Measurements from ENCODE around the gene LDLRAD4. TPM values are rescaled to one million over a fixed set of nuclear protein-coding genes. Genes with fewer than 3 reads are reported as not detected.
"Not testable (repeated sequence)": the region's sequence is repeated elsewhere in the genome, so short reads cannot be mapped to it uniquely, and the experiment has no call there.

The LDLRAD4 gene
- total RNA-seq, 4 donors from 2014 or later = 2.7 to 22.5 (median 10.8) TPM

GRCh38 chr18:13339653-13340052, 121.1 kb downstream of the LDLRAD4 start:
- intact Hi-C loops (cut with DNase I; ENCODE audit: low total_unique reads) = no loop called here
- no peak for DNase-seq (ENCODE audit: low spot score in 2 of 2)
- TF ChIP-seq, protein P1, sequence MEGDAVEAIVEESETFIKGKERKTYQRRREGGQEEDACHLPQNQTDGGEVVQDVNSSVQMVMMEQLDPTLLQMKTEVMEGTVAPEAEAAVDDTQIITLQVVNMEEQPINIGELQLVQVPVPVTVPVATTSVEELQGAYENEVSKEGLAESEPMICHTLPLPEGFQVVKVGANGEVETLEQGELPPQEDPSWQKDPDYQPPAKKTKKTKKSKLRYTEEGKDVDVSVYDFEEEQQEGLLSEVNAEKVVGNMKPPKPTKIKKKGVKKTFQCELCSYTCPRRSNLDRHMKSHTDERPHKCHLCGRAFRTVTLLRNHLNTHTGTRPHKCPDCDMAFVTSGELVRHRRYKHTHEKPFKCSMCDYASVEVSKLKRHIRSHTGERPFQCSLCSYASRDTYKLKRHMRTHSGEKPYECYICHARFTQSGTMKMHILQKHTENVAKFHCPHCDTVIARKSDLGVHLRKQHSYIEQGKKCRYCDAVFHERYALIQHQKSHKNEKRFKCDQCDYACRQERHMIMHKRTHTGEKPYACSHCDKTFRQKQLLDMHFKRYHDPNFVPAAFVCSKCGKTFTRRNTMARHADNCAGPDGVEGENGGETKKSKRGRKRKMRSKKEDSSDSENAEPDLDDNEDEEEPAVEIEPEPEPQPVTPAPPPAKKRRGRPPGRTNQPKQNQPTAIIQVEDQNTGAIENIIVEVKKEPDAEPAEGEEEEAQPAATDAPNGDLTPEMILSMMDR (IDR thresholded peaks at IDR 0.05) = no peak
- TF ChIP-seq POLR2A (IDR thresholded peaks at IDR 0.05) = no peak
- no peak overlapping the region for H3K4me3 ChIP-seq (ENCODE audit: low read depth, poor library complexity, severe bottlenecking)
- WGBS, 2 donors = 90 to 91% methylated on average over 1 of the region's 1 CpG

GRCh38 chr18:13346449-13346848, 127.9 kb downstream of the LDLRAD4 start:
- intact Hi-C loops (cut with DNase I; ENCODE audit: low total_unique reads); DNase-seq (ENCODE audit: low spot score in 2 of 2): not testable (repeated sequence)

DNA sequence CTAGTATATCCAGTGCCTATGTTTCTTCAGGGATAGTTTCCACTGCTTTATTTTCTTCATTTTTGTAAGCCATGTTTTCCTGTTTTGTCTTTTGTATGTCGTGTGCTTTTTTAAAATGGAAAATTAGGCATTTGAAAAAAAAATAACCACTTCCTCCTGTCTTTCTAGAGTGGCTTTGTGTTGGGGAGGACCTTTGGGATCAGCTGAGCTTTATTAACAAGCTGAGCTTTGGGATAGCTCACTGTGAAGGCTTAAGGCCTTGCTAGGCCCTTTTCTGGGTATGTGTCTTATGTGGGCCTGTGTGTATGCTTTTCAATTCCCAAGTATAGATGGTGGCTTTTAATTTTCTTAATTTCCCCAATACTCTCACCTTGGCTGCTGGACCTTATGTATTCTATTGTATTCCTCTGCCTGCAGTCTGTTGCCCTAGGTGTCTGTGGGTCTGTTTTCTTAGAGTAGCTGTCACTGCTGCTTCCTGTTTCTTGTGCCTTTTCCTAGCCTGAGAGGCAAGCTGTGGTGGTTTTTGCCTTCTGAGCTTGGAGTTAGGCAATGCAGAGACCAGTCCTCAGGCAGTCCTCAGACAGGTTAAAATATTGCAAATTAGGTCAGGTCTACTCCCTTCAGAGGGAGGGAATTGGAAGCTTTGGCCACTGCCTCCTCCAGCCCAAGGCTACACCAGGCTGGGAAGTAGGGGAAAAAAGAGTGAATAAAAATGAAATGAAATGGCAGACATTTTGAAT, 134.7 kb downstream of the LDLRAD4 start:
- no peak overlapping the region for H3K4me3 ChIP-seq (ENCODE audit: low read depth, poor library complexity, severe bottlenecking)
- 46 to 53% methylated on average over 1 of the region's 1 CpG for WGBS, 2 donors
- TF ChIP-seq, protein P1 (IDR thresholded peaks at IDR 0.05) = no peak
- no peak for TF ChIP-seq POLR2A (IDR thresholded peaks at IDR 0.05)
- DNase-seq (ENCODE audit: low spot score in 2 of 2) = no peak
- intact Hi-C loops (cut with DNase I; ENCODE audit: low total_unique reads) = no loop called here

More at GRCh38 chr18:13346449-13346848, 127.9 kb downstream of the LDLRAD4 start:
- H3K4me3 ChIP-seq (ENCODE audit: low read depth, poor library complexity, severe bottlenecking) = not testable (repeated sequence)

DNA sequence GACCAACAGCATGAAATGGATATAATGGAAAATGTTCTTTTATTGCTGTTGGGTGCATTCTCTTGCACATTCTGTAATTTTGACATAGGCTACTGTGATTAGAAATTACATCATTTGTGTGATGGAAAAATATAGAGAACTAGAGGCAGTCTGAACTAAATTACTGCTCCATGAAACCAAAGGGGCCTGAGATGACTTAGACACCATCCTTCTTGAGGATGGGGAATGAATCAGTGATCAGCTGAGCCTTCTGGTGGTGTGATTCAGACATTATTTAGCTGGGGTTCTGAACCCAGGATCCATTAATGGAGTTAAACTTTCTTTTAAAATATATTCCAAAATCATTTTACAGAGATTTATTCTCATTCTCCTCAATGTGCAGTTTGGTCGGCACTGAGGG, 135.8 kb downstream of the LDLRAD4 start:
- no peak overlapping the region for H3K4me3 ChIP-seq (ENCODE audit: low read depth, poor library complexity, severe bottlenecking)
- TF ChIP-seq, protein P1 (IDR thresholded peaks at IDR 0.05) = no peak
- TF ChIP-seq POLR2A (IDR thresholded peaks at IDR 0.05) = no peak
- DNase-seq (ENCODE audit: low spot score in 2 of 2) = no peak
- intact Hi-C loops (cut with DNase I; ENCODE audit: low total_unique reads) = no loop called here
- 94 to 100% methylated on average over 1 of the region's 1 CpG for WGBS, 2 donors

GRCh38 chr18:13356032-13356431, 137.5 kb downstream of the LDLRAD4 start:
- 93 to 96% methylated on average over 6 of the region's 6 CpGs for WGBS, 2 donors
- TF ChIP-seq POLR2A (IDR thresholded peaks at IDR 0.05) = no peak
- TF ChIP-seq, protein P1 (IDR thresholded peaks at IDR 0.05) = no peak
- intact Hi-C loops (cut with DNase I; ENCODE audit: low total_unique reads) = no loop called here
- no peak overlapping the region for H3K4me3 ChIP-seq (ENCODE audit: low read depth, poor library complexity, severe bottlenecking)
- peak in 1 of 2 donors; percentile 61 for DNase-seq (ENCODE audit: low spot score in 2 of 2)

- no peak overlapping the region for H3K4me3 ChIP-seq (ENCODE audit: low read depth, poor library complexity, severe bottlenecking)
- no peak for DNase-seq (ENCODE audit: low spot score in 2 of 2)
- TF ChIP-seq, protein P1 (IDR thresholded peaks at IDR 0.05) = no peak
- no peak for TF ChIP-seq POLR2A (IDR thresholded peaks at IDR 0.05)
- intact Hi-C loops (cut with DNase I; ENCODE audit: low total_unique reads) = no loop called here
Observed at GRCh38 chr18:13357289-13357688, 138.7 kb downstream of the LDLRAD4 start.

Data from lower leg skin (tissue), 4 donors.